ENCODE measurements around the gene KLHL29.

The KLHL29 gene

GRCh38 chr2:23400703-23401102, 15.7 kb downstream of the KLHL29 start:
- no peak for DNase-seq

GRCh38 chr2:23401427-23402204, 16.6 kb downstream of the KLHL29 start:
- no peak for DNase-seq

- DNase-seq: no peak
Observed at GRCh38 chr2:23402205-23402740, 17.3 kb downstream of the KLHL29 start.

GRCh38 chr2:23404426-23404825, 19.4 kb downstream of the KLHL29 start:
- DNase-seq: no peak

- DNase-seq: no peak
Observed at GRCh38 chr2:23409248-23409647, 24.3 kb downstream of the KLHL29 start.

- no peak for DNase-seq
Observed at GRCh38 chr2:23410596-23410995, 25.6 kb downstream of the KLHL29 start.

- DNase-seq: no peak
Observed at GRCh38 chr2:23411752-23412431, 26.9 kb downstream of the KLHL29 start.

GRCh38 chr2:23412556-23413155, 27.7 kb downstream of the KLHL29 start:
- DNase-seq: no peak

GRCh38 chr2:23413641-23414040, 28.7 kb downstream of the KLHL29 start:
- no peak for DNase-seq

GRCh38 chr2:23414106-23414505, 29.1 kb downstream of the KLHL29 start:
- DNase-seq: no peak

GRCh38 chr2:23414871-23415270, 29.9 kb downstream of the KLHL29 start:
- no peak for DNase-seq

- no peak for DNase-seq
Observed at GRCh38 chr2:23417310-23417709, 32.3 kb downstream of the KLHL29 start.

- no peak for DNase-seq
Observed at GRCh38 chr2:23418056-23418455, 33.1 kb downstream of the KLHL29 start.

GRCh38 chr2:23418461-23418911, 33.5 kb downstream of the KLHL29 start:
- DNase-seq: no peak

GRCh38 chr2:23419171-23420090, 34.5 kb downstream of the KLHL29 start:
- no peak for DNase-seq

- DNase-seq: no peak
Observed at GRCh38 chr2:23420091-23420839, 35.3 kb downstream of the KLHL29 start.

GRCh38 chr2:23420840-23421476, 36.0 kb downstream of the KLHL29 start:
- no peak for DNase-seq

GRCh38 chr2:23422089-23423061, 37.4 kb downstream of the KLHL29 start:
- DNase-seq: no peak

- DNase-seq: no peak
Observed at GRCh38 chr2:23423062-23423872, 38.3 kb downstream of the KLHL29 start.
